H1 (cell line): ENCODE data around the gene SSH2.

Source experiments
- ASH2L ChIP-seq: fragments of 200-600, 300-600 bp; sonication (generic); IDR thresholded peaks from one replicate; pipeline ENCODE4 v1.7.1; 2017; ENCODE audit warnings: low read length
- POLR2A ChIP-seq, 2 experiments: IDR thresholded peaks; 1 replicate in 1 of 2; 2 replicates in 1 of 2; pipeline ENCODE4 v1.6.1; 2011; ENCODE audit warnings: low read depth in 2 of 2, low read length in 2 of 2, mild to moderate bottlenecking in 2 of 2; ENCODE audit errors: control extremely low read depth in 1 of 2
- RAD21 ChIP-seq, 2 experiments: IDR thresholded peaks in 1 of 2; conservative IDR thresholded peaks in 1 of 2; 2 replicates each; pipeline ENCODE4 v1.6.1; 2011; ENCODE audit warnings: low read depth in 2 of 2, low read length in 2 of 2, improper control_type of control experiment in 1 of 2, inconsistent platforms in 1 of 2, mild to moderate bottlenecking in 1 of 2, moderate library complexity in 1 of 2
- TF ChIP-seq, protein P1 (sequence below), 3 experiments: IDR thresholded peaks; 1 replicate in 2 of 3; 2 replicates in 1 of 3; pipeline versions ENCODE4 v1.5.1 to v1.6.1; 2011; ENCODE audit warnings: low read length in 3 of 3, mild to moderate bottlenecking in 3 of 3, inconsistent platforms in 2 of 3, low read depth in 1 of 3, moderate library complexity in 1 of 3; ENCODE audit not compliant: insufficient read depth in 1 of 3; ENCODE audit errors: control extremely low read depth in 1 of 3

- no peak for TF ChIP-seq POLR2A (IDR thresholded peaks at IDR 0.05; ENCODE audit: control extremely low read depth in 1 of 2, low read depth in 2 of 2, low read length in 2 of 2)
- TF ChIP-seq ASH2L, result no peak
- TF ChIP-seq RAD21 (IDR thresholded peaks at IDR 0.05 in 1 of 2, conservative IDR thresholded peaks at IDR 0.05 in 1 of 2; ENCODE audit: low read depth in 2 of 2, low read length in 2 of 2), result no peak
- TF ChIP-seq, protein P1, sequence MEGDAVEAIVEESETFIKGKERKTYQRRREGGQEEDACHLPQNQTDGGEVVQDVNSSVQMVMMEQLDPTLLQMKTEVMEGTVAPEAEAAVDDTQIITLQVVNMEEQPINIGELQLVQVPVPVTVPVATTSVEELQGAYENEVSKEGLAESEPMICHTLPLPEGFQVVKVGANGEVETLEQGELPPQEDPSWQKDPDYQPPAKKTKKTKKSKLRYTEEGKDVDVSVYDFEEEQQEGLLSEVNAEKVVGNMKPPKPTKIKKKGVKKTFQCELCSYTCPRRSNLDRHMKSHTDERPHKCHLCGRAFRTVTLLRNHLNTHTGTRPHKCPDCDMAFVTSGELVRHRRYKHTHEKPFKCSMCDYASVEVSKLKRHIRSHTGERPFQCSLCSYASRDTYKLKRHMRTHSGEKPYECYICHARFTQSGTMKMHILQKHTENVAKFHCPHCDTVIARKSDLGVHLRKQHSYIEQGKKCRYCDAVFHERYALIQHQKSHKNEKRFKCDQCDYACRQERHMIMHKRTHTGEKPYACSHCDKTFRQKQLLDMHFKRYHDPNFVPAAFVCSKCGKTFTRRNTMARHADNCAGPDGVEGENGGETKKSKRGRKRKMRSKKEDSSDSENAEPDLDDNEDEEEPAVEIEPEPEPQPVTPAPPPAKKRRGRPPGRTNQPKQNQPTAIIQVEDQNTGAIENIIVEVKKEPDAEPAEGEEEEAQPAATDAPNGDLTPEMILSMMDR (IDR thresholded peaks at IDR 0.05; ENCODE audit: control extremely low read depth in 1 of 3, insufficient read depth in 1 of 3, low read depth in 1 of 3, low read length in 3 of 3), result no peak
Observed at GRCh38 chr17:29587591-29587990, 342.4 kb downstream of the SSH2 start.
